ENCODE results near the gene BORCS6.
"Not testable (repeated sequence)": the region's sequence is repeated elsewhere in the genome, so short reads cannot be mapped to it uniquely, and the experiment has no call there.

BORCS6 gene

GRCh38 chr17:8221663-8222379, 31.8 kb upstream of the BORCS6 start:
- no peak for TF ChIP-seq POLR2AphosphoS5 (IDR thresholded peaks at IDR 0.05; ENCODE audit: low read depth)
- TF ChIP-seq REST (IDR thresholded peaks at IDR 0.05; ENCODE audit: insufficient replicate concordance, low read depth) = no peak
- TF ChIP-seq SPI1 (IDR thresholded peaks at IDR 0.05; ENCODE audit: borderline replicate concordance, low read depth) = no peak
- no peak for TF ChIP-seq GABPA (IDR thresholded peaks at IDR 0.05; ENCODE audit: low read depth)
- TF ChIP-seq, protein P1, sequence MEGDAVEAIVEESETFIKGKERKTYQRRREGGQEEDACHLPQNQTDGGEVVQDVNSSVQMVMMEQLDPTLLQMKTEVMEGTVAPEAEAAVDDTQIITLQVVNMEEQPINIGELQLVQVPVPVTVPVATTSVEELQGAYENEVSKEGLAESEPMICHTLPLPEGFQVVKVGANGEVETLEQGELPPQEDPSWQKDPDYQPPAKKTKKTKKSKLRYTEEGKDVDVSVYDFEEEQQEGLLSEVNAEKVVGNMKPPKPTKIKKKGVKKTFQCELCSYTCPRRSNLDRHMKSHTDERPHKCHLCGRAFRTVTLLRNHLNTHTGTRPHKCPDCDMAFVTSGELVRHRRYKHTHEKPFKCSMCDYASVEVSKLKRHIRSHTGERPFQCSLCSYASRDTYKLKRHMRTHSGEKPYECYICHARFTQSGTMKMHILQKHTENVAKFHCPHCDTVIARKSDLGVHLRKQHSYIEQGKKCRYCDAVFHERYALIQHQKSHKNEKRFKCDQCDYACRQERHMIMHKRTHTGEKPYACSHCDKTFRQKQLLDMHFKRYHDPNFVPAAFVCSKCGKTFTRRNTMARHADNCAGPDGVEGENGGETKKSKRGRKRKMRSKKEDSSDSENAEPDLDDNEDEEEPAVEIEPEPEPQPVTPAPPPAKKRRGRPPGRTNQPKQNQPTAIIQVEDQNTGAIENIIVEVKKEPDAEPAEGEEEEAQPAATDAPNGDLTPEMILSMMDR (IDR thresholded peaks at IDR 0.05; ENCODE audit: insufficient read depth, low read length) = no peak
- DNase-seq (ENCODE audit: low read depth in 1 of 2, low spot score in 1 of 2) = peak; percentile 35 to 67
- H3K27me3 ChIP-seq (ENCODE audit: insufficient read depth, poor library complexity, severe bottlenecking) = no peaks in the 10 kb centered on the region
- peak overlapping the region; percentile 96 for H3K27ac ChIP-seq (replicated peaks)
- peak overlapping the region; percentile 60 for H3K4me3 ChIP-seq (replicated peaks; ENCODE audit: insufficient read depth, low read length)

- no peaks in the 10 kb centered on the region for H3K27me3 ChIP-seq (ENCODE audit: insufficient read depth, poor library complexity, severe bottlenecking)
- peak overlapping the region; percentile 96 for H3K27ac ChIP-seq (replicated peaks)
- H3K4me3 ChIP-seq (replicated peaks; ENCODE audit: insufficient read depth, low read length) = peak overlapping the region; percentile 60
- TF ChIP-seq GABPA (IDR thresholded peaks at IDR 0.05; ENCODE audit: low read depth) (no peak), REST (IDR thresholded peaks at IDR 0.05; ENCODE audit: insufficient replicate concordance, low read depth) (no peak), SPI1 (IDR thresholded peaks at IDR 0.05; ENCODE audit: borderline replicate concordance, low read depth) (no peak), POLR2AphosphoS5 (IDR thresholded peaks at IDR 0.05; ENCODE audit: low read depth) (no peak)
- TF ChIP-seq, protein P1 (IDR thresholded peaks at IDR 0.05; ENCODE audit: insufficient read depth, low read length) = no peak
- peak; percentile 70 to 77 for DNase-seq (ENCODE audit: low read depth in 1 of 2, low spot score in 1 of 2)
Measured at GRCh38 chr17:8220783-8221662, 31.0 kb upstream of the BORCS6 start.

- H3K27ac ChIP-seq (replicated peaks); H3K27me3 ChIP-seq (ENCODE audit: insufficient read depth, poor library complexity, severe bottlenecking); DNase-seq (ENCODE audit: low read depth in 1 of 2, low spot score in 1 of 2); H3K4me3 ChIP-seq (replicated peaks; ENCODE audit: insufficient read depth, low read length): not testable (repeated sequence)
Measured at GRCh38 chr17:8214000-8214399, 24.0 kb upstream of the BORCS6 start.

Data from HL-60 (cell line).